ENCODE data around the gene AKIRIN2. TPM values are rescaled to one million over a fixed set of nuclear protein-coding genes. Genes with fewer than 3 reads are reported as not detected.

Gene AKIRIN2
- total RNA-seq, 1 experiment from 2014 or later: 47.0 TPM

DNA sequence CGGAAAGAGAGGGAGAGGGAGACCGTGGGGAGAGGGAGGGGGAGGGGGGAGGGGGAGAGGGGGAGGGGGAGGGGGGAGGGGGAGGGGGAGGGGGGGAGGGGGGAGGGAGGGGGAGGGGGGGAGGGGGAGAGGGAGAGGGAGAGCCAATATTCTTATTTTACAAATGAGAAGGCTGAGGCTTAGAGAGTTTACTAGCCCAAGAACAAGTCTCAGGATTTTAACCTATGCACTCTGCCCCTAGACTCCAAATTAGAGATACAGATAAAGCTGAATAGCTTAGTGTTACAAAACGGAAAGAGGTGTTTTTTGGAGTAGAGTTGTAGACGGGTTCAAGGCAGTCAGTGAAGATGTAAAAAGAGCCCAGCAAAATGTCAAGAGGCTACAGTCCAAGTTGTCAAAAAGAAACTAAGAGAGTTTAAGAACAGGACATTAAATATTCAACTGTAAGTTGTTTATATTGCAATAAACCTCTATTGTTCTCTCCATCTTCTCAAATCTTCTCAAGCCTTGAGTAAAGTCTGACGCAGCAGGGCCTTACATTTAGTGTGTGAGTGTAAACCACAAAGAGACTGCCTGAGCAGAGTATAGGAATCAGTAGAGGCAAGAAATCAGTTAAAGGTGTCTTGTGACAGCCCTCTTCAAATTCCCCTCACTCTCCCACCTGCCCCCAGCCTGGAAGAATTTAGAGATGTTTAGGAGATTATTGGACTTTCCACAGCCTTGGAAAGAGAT is 34.9 kb upstream of the AKIRIN2 start:
- Histone ChIP-seq H3K9me2 (replicated peaks; ENCODE audit: insufficient read depth, low read length) (no peaks in the 10 kb centered on the region), H3K4me1 (ENCODE audit: low read length) (no peaks in the 10 kb centered on the region), H3K27ac (ENCODE audit: low read length) (no peak overlapping the region), H3K27me3 (ENCODE audit: low read length) (no peaks in the 10 kb centered on the region), H4K20me1 (ENCODE audit: insufficient read depth, low read depth, low read length) (no peaks in the 10 kb centered on the region), H3K79me2 (ENCODE audit: low read length) (no peaks in the 10 kb centered on the region), H3K9ac (ENCODE audit: low read length) (no peak overlapping the region), H2AFZ (ENCODE audit: low read length) (no peak overlapping the region), H3K4me3 (ENCODE audit: low read length) (no peak overlapping the region), H3K36me3 (ENCODE audit: insufficient read depth, low read length) (no peaks in the 10 kb centered on the region), H3K9me3 (ENCODE audit: low read length) (no peaks in the 10 kb centered on the region), H3K4me2 (ENCODE audit: low read depth, low read length, poor library complexity, severe bottlenecking) (no peak overlapping the region)
- no peak for DNase-seq

DNA sequence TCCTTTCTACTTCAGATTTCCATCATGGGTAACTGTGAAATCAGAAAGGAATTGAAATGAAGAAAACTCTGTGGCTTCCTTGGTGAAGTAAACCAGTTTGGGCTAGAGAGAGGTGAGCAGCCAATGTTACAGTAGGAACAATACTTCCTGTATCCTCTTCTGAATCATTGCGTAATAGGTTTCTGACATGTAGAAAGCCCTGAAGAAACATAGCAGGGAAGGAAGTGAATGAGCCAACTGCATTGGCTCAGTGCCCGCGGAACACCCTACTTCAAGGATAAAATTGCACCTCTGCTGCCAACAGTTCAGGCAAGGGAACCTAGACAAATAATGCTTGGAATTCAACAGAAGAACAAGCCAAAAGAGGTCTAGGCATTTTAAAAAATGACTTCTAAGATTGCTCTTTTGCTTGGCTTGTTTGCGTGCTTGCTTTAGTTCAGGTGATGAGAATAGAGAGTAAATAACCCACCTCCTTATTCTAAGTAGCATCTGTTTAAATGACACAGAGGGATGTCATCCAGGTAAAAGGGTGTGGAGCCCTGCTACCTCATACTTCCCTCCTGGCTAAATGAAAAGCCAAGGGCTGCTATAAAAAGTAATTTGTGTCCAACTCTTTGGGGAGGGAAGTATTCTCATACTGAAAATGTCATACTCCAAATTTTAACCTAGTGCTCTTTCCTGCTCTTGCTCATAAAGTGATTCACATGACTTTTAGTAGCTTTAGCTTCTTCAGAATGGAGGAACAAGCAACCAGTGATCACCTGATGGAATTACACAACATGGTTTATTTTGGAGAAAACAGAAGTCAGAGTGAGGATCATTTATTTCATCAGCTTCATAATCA is 30.0 kb upstream of the AKIRIN2 start:
- H3K9me3 ChIP-seq (ENCODE audit: low read length): no peaks in the 10 kb centered on the region
- no peaks in the 10 kb centered on the region for H3K9me2 ChIP-seq (replicated peaks; ENCODE audit: insufficient read depth, low read length)
- H3K27ac ChIP-seq (ENCODE audit: low read length): no peak overlapping the region
- H3K9ac ChIP-seq (ENCODE audit: low read length): no peak overlapping the region
- no peaks in the 10 kb centered on the region for H3K4me1 ChIP-seq (ENCODE audit: low read length)
- H4K20me1 ChIP-seq (ENCODE audit: insufficient read depth, low read depth, low read length): no peaks in the 10 kb centered on the region
- H3K79me2 ChIP-seq (ENCODE audit: low read length): no peaks in the 10 kb centered on the region
- DNase-seq: no peak
- H3K4me2 ChIP-seq (ENCODE audit: low read depth, low read length, poor library complexity, severe bottlenecking): no peak overlapping the region
- H3K4me3 ChIP-seq (ENCODE audit: low read length): no peak overlapping the region
- H3K36me3 ChIP-seq (ENCODE audit: insufficient read depth, low read length): no peaks in the 10 kb centered on the region
- no peaks in the 10 kb centered on the region for H3K27me3 ChIP-seq (ENCODE audit: low read length)
- no peak overlapping the region for H2AFZ ChIP-seq (ENCODE audit: low read length)

DNA sequence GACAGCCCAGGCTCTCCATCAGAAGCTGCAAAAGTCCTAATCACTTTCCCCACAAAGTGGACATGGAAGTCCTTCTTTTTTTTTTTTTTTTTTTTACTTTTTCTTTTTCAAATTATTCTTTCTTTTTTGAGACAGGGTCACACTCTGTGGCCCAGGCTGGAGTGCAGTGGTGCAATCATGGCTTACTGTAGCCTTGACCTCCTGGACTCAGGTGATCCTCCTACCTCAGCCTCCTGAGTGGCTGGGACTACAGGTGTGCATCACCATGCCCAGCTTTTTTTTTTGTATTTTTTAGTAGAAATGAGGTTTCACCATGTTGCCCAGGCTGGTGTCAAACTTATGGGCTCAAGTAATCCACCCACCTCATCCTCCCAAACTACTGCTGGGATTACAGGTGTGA is 29.0 kb upstream of the AKIRIN2 start:
- Histone ChIP-seq H3K4me3 (ENCODE audit: low read length) (no peak overlapping the region), H3K4me2 (ENCODE audit: low read depth, low read length, poor library complexity, severe bottlenecking) (no peak overlapping the region), H3K36me3 (ENCODE audit: insufficient read depth, low read length) (no peaks in the 10 kb centered on the region), H3K9ac (ENCODE audit: low read length) (no peak overlapping the region), H3K9me2 (replicated peaks; ENCODE audit: insufficient read depth, low read length) (no peaks in the 10 kb centered on the region), H3K9me3 (ENCODE audit: low read length) (no peaks in the 10 kb centered on the region), H4K20me1 (ENCODE audit: insufficient read depth, low read depth, low read length) (no peaks in the 10 kb centered on the region), H3K4me1 (ENCODE audit: low read length) (no peaks in the 10 kb centered on the region), H3K27me3 (ENCODE audit: low read length) (no peaks in the 10 kb centered on the region), H2AFZ (ENCODE audit: low read length) (no peak overlapping the region), H3K79me2 (ENCODE audit: low read length) (no peaks in the 10 kb centered on the region), H3K27ac (ENCODE audit: low read length) (no peak overlapping the region)
- no peak for DNase-seq

DNA sequence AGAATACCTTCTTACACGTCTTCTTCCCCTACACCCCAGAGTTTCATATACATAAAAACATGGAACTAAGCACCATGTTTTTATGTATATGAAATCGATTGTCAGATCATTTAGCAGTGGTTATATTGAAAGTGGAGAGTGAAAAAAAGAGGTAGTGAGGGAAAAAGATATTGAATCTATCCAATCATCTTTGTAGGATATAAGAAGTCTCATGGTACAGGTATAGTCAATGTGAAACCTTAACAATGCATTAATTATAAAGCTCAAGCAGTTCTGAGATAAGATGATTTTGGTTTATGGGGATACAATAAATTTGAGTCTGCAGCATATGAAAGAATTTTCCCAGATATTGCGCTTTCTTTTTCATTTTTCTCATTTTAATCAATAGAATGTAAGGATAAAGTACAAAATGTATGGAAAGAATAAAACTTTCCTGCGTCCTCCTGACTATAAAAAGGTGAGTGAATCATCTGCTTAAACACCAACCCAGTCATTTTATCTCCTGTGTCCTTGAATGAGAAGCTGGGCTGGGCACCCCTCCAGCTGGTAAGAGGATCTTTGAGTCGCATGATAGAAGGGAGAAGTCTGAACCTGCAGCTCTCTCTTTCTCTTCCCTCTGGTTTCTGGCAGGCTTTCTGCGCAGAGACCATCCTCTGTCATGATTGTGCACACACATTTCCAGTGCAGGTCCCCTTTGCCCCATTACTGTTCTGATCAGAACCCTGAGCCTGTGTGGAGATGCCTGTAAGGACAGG is 28.1 kb upstream of the AKIRIN2 start:
- Histone ChIP-seq H3K9me2 (replicated peaks; ENCODE audit: insufficient read depth, low read length) (no peaks in the 10 kb centered on the region), H3K27me3 (ENCODE audit: low read length) (no peaks in the 10 kb centered on the region), H4K20me1 (ENCODE audit: insufficient read depth, low read depth, low read length) (no peaks in the 10 kb centered on the region), H2AFZ (ENCODE audit: low read length) (no peak overlapping the region), H3K9me3 (ENCODE audit: low read length) (no peaks in the 10 kb centered on the region), H3K27ac (ENCODE audit: low read length) (no peak overlapping the region), H3K4me2 (ENCODE audit: low read depth, low read length, poor library complexity, severe bottlenecking) (no peak overlapping the region), H3K36me3 (ENCODE audit: insufficient read depth, low read length) (no peaks in the 10 kb centered on the region), H3K79me2 (ENCODE audit: low read length) (no peaks in the 10 kb centered on the region), H3K4me1 (ENCODE audit: low read length) (peaks cover 6% of the 10 kb centered on the region), H3K9ac (ENCODE audit: low read length) (no peak overlapping the region), H3K4me3 (ENCODE audit: low read length) (no peak overlapping the region)
- no peak for DNase-seq

DNA sequence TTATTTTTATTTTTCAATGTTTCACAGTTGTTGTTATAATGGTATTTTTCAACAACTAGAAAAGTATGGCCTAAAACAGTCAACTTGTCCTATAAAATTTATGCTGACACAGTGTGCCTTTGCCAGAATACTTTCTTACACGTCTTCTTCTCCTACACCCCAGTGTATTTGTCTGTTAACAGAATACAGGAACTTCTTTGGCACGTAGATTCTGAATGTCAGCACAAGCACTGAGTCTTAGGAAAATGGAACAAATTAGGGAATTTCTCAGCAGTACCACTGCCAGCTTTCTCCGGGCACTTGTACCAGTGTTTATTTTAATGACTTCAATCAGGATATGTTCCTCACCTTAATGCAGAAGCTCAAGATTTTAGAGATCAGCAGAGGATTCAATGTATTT is 26.7 kb upstream of the AKIRIN2 start:
- no peak overlapping the region for H3K9ac ChIP-seq (ENCODE audit: low read length)
- H3K4me1 ChIP-seq (ENCODE audit: low read length): peaks cover 7% of the 10 kb centered on the region
- no peak overlapping the region for H3K4me3 ChIP-seq (ENCODE audit: low read length)
- no peaks in the 10 kb centered on the region for H3K9me2 ChIP-seq (replicated peaks; ENCODE audit: insufficient read depth, low read length)
- no peak overlapping the region for H2AFZ ChIP-seq (ENCODE audit: low read length)
- no peaks in the 10 kb centered on the region for H3K79me2 ChIP-seq (ENCODE audit: low read length)
- H4K20me1 ChIP-seq (ENCODE audit: insufficient read depth, low read depth, low read length): no peaks in the 10 kb centered on the region
- H3K27ac ChIP-seq (ENCODE audit: low read length): no peak overlapping the region
- H3K27me3 ChIP-seq (ENCODE audit: low read length): no peaks in the 10 kb centered on the region
- no peak overlapping the region for H3K4me2 ChIP-seq (ENCODE audit: low read depth, low read length, poor library complexity, severe bottlenecking)
- H3K36me3 ChIP-seq (ENCODE audit: insufficient read depth, low read length): no peaks in the 10 kb centered on the region
- no peaks in the 10 kb centered on the region for H3K9me3 ChIP-seq (ENCODE audit: low read length)
- DNase-seq: no peak

DNA sequence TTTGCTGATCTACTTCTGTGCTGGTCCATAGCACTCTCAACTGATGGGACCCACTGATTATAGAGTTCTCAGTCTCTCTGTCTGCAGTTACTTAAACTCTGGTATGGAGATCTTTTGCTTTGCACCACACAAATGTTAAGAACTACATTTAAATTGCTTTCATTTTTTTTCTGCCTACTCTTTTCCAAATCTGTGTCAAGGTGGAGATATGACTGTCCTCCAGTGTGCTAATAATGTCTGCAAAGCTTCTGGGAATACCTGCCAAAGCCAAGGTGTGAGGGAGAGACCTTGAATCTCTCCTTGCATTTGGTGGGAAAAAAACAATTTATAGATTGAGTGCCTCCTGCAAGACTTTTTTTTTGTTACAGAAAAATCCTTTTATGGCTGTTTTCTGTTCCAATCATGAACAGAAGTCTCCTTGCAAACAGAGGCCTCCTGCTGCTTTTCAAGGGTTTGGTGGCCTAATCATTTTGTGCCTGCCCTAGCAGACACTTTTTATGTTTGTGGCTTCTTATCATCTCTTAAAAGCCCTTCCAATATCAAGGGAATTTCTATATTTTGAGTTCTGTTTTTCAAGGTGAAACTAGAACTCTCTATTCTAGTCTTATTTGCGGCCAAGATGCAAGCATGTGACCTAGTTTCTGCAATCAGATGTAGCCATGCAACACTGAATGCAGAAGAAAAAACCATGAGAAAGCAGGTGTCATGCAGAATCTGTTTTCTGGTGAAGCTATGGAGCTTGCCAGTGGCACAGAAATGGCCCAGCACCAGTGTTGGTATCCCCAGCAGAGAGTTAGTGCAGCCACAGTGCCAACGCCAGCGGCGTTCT is 23.2 kb upstream of the AKIRIN2 start:
- Histone ChIP-seq H3K27ac (ENCODE audit: low read length) (no peak overlapping the region), H4K20me1 (ENCODE audit: insufficient read depth, low read depth, low read length) (no peaks in the 10 kb centered on the region), H3K9ac (ENCODE audit: low read length) (no peak overlapping the region), H3K4me2 (ENCODE audit: low read depth, low read length, poor library complexity, severe bottlenecking) (no peak overlapping the region), H2AFZ (ENCODE audit: low read length) (peak overlapping the region; percentile 39; the same call in 1 of the 2 replicates), H3K36me3 (ENCODE audit: insufficient read depth, low read length) (no peaks in the 10 kb centered on the region), H3K4me3 (ENCODE audit: low read length) (no peak overlapping the region), H3K9me3 (ENCODE audit: low read length) (no peaks in the 10 kb centered on the region), H3K4me1 (ENCODE audit: low read length) (peaks cover 12% of the 10 kb centered on the region), H3K9me2 (replicated peaks; ENCODE audit: insufficient read depth, low read length) (no peaks in the 10 kb centered on the region), H3K79me2 (ENCODE audit: low read length) (no peaks in the 10 kb centered on the region), H3K27me3 (ENCODE audit: low read length) (no peaks in the 10 kb centered on the region)
- no peak for DNase-seq

DNA sequence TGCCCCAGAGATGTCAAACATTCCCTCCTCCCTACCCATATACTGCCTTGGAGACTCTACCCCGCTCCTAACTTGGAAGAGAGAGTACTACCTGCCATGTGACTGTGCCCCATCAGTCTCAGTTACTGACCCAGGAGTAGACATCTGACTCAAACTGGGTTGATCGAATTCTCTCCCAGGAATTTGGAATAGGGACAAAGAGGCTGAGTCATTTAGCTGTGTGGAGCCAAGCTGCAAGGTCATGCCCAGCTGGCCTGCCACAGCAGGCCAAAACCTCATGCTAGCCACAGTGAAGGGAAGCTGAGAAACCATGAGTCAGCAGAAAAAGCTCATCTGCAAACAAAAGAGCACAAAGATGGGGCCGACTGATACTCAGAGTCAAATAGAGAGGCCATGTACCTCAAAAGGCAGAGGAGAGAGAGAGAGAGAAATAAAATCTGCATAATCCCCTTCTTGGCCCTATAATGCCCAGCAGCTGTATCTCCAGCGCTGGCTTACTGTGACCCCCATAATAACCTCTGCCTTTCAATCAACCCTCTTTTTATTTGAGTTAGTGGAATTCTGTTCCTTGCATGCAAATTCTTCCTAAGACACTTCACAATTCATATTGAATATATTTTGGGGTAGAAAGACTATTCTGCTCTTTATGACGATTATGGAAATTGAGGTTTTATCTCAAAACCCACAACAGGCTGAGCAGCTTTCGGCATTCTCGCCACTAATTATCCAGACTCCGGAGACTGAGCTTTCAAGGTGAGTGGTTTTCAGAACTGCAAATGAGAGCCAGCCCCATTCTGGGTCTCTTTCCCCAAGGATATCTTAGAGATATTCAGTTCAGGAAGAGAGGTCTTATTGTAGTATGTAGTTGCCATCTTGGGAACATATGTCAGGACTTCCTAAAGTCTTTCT is 21.4 kb upstream of the AKIRIN2 start:
- Histone ChIP-seq H3K36me3 (ENCODE audit: insufficient read depth, low read length) (no peaks in the 10 kb centered on the region), H3K27me3 (ENCODE audit: low read length) (no peaks in the 10 kb centered on the region), H3K27ac (ENCODE audit: low read length) (no peak overlapping the region), H2AFZ (ENCODE audit: low read length) (no peak overlapping the region), H3K4me1 (ENCODE audit: low read length) (peaks cover 12% of the 10 kb centered on the region), H3K79me2 (ENCODE audit: low read length) (no peaks in the 10 kb centered on the region), H3K9me2 (replicated peaks; ENCODE audit: insufficient read depth, low read length) (no peaks in the 10 kb centered on the region), H3K4me3 (ENCODE audit: low read length) (no peak overlapping the region), H3K9me3 (ENCODE audit: low read length) (no peaks in the 10 kb centered on the region), H3K4me2 (ENCODE audit: low read depth, low read length, poor library complexity, severe bottlenecking) (no peak overlapping the region), H4K20me1 (ENCODE audit: insufficient read depth, low read depth, low read length) (no peaks in the 10 kb centered on the region), H3K9ac (ENCODE audit: low read length) (no peak overlapping the region)
- DNase-seq: no peak

All from Karpas-422 (cell line).